ENCODE data around the gene PHACTR3.
A peak's percentile ranks its signal among the peaks of the same experiment; 100 is the strongest.

PHACTR3 gene

DNA sequence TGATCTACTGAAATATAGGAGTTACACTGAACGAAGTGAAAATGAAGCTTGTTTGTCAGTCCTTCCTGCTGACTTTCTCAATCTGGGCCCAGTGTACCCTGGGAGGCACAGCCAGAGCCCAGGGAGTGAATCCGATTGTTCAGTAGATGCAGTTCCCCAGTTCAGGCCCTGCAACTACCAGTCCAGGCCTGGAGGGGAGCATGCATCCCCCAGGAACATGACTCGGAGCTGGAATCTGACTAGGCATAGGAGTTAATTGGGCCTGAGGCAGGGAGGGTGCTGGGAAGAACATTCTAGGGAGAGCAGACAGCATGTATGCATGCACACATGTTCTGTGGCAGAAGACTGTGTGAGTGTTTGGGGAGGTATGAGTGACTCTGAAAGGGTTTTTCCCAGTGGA, 42.1 kb downstream of the PHACTR3 start:
- Histone ChIP-seq H3K4me3 (no peak overlapping the region), H3K27ac (no peak overlapping the region)
- DNase-seq (ENCODE audit: low spot score) = peak; percentile 41
- TF ChIP-seq, protein P1, sequence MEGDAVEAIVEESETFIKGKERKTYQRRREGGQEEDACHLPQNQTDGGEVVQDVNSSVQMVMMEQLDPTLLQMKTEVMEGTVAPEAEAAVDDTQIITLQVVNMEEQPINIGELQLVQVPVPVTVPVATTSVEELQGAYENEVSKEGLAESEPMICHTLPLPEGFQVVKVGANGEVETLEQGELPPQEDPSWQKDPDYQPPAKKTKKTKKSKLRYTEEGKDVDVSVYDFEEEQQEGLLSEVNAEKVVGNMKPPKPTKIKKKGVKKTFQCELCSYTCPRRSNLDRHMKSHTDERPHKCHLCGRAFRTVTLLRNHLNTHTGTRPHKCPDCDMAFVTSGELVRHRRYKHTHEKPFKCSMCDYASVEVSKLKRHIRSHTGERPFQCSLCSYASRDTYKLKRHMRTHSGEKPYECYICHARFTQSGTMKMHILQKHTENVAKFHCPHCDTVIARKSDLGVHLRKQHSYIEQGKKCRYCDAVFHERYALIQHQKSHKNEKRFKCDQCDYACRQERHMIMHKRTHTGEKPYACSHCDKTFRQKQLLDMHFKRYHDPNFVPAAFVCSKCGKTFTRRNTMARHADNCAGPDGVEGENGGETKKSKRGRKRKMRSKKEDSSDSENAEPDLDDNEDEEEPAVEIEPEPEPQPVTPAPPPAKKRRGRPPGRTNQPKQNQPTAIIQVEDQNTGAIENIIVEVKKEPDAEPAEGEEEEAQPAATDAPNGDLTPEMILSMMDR (IDR thresholded peaks at IDR 0.05) = no peak

DNA sequence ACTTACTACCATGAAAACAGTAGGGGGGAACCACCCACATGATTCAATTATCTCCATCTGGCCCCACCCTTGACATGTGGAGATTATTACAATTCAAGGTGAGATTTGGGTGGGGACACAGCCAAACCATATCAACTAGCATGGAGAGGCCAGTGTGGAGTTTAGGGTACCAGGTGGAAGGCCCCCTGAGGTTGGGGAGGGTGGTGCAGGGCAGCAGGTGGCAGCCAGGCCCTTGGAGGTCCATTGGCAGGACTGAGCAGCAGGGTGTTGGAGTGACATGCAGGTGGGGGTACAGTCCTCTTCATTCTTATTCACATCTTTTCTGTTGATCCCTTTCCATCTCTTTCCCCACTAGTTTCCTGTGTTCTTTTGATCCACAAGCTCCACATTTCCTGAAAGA, 42.9 kb downstream of the PHACTR3 start:
- DNase-seq (ENCODE audit: low spot score) = peak; percentile 35
- TF ChIP-seq, protein P1 (IDR thresholded peaks at IDR 0.05) = no peak
- H3K4me3 ChIP-seq = no peak overlapping the region
- no peak overlapping the region for H3K27ac ChIP-seq

DNA sequence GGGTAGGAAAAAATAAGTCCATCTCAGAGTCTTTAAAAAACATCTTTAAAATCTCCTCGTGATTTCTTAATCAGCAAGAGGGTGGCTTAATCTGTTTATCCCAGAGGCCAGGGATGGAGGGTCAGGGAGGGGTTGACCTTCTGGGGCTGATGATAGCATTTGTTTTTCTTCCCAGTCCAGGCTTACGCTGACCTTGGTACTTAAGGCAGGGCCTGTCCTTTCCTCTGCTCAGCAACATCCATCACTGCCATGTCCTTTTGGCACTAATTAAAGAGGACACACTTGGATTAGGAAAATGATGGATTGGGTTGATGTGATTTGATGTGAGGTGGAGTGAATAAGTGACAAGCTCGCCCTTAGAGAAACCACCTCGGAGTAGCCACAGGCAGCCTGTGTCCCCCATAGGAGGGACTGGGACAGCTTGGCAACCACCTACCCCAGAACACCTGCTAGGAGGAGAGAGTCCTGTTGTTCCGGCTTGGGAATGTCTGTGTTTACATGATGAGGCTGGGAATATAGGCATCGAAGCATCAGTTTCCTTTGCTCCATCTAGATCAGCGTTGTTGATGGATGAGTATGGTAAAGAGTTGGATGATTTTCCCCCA, 44.2 kb downstream of the PHACTR3 start:
- H3K4me3 ChIP-seq = no peak overlapping the region
- TF ChIP-seq, protein P1 (IDR thresholded peaks at IDR 0.05) = no peak
- H3K27ac ChIP-seq = no peak overlapping the region
- DNase-seq (ENCODE audit: low spot score) = peak; percentile 17

DNA sequence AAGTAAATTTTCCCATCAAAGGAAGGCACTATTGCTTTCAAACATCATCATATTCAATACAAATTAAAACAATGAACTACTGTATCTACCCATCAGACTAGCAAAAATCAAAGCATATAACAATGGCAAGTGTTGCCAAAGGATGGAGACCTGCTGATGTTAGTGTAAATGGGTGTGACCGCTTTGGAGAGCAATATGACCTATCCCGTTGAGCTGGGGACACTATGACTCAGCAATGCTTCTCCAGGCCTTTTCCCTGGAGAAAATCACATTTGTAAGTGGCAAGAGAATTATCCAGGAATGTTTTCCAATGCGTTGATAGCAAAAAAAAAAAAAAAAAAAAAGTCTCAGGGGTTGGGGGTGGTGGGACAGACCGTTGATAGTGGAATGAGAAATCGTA, 46.1 kb downstream of the PHACTR3 start:
- TF ChIP-seq, protein P1 (IDR thresholded peaks at IDR 0.05) = no peak
- DNase-seq (ENCODE audit: low spot score) = no peak
- Histone ChIP-seq H3K27ac (no peak overlapping the region), H3K4me3 (no peak overlapping the region)

DNA sequence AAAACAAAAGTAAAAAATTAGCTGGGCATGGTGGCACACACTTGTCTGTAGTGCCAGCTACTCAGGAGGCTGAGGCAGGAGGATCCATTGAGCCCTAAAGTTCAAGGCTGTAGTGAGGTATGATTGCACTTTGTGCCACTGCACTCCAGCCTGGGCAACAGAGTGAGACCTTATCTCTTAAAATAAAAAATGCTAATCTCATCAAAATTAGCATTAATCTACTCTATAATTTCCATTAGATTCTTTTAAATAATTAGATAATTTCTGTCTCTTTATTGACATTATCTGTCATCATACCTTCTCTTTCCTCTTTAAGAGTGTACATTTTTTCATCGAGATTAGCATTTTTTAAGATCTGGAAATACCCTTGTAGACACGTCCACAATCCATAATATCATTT, 48.0 kb downstream of the PHACTR3 start:
- H3K27ac ChIP-seq = no peak overlapping the region
- H3K4me3 ChIP-seq = no peak overlapping the region
- TF ChIP-seq, protein P1 (IDR thresholded peaks at IDR 0.05) = no peak
- DNase-seq (ENCODE audit: low spot score) = no peak

DNA sequence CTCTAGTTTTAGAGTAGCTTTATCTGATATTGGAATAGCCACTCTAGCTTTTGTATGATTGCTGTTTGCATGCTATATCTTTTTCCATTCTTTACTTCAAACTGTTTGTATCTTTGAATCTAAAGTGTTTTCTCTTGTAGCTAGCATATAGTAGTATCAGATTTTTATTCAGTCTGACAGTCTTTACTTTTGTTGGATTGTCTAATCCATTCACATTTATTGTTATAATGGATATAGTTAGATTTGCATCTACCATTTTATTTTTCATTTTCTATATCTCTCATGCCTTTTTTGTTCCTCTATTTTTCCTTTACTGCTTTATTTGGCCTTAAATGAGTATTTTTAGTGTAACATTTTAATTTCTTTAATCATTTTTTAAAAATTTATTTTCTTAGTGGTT, 52.1 kb downstream of the PHACTR3 start:
- TF ChIP-seq, protein P1 (IDR thresholded peaks at IDR 0.05) = no peak
- Histone ChIP-seq H3K27ac (no peak overlapping the region), H3K4me3 (no peak overlapping the region)
- no peak for DNase-seq (ENCODE audit: low spot score)

DNA sequence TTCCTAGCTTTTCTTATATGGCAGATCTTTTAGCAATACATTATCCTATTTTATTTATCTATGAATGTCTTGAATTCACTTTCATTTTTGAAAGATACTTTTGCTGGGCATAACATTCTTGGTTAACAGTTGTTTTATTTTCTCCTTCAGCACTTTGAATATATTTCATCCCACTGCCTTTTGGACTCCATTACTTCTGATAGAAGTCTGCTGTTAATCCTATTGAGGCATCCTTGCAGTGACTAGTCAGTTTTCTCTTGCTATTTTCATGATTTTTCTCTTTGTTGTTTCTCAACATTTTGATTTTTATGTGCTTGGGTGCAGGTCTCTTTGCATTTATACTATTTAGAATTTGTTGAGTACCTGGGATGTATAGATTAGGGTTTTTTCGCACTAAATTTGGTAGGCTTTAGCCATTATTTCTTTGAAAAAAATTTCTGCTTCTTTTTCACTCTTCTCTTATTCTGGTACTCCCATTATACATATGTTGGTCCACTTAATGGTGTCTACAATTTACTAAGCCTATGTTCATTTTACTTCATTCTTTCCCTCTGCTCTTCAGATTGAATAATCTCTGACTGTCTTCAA, 53.2 kb downstream of the PHACTR3 start:
- TF ChIP-seq, protein P1 (IDR thresholded peaks at IDR 0.05) = no peak
- Histone ChIP-seq H3K4me3 (no peak overlapping the region), H3K27ac (no peak overlapping the region)
- DNase-seq (ENCODE audit: low spot score) = no peak

Measured in coronary artery (tissue), 2 donors.